ENCODE data around the gene PATJ. TPM values are rescaled to one million over a fixed set of nuclear protein-coding genes. Genes with fewer than 3 reads are reported as not detected.
"Not testable (repeated sequence)": the region's sequence is repeated elsewhere in the genome, so short reads cannot be mapped to it uniquely, and the experiment has no call there.

PATJ gene
- total and polyA plus RNA-seq, 8 donors: 14.8 to 45.4 (median 27.9) TPM

DNA sequence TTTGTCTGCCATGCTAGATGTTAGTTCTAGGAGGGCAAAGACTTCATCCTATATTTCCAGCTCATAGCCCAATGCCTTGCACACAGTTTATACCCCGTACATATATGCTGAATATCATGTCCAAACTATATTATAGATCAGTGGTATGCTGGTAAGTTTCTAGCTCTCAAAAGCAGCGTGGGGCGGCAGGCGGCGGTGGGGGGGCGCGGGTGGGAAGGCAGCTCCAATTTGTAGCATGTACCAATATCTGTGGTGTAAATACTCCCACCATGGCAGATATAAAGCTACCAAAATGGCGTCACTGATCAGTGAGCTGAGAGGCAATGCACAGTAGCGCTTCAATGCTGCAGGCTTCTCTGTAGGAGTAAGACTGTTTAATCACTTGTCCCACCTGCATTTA lies 77.1 kb downstream of the PATJ start:
- FAIRE-seq: no peak
- ATAC-seq: no peak
- Histone ChIP-seq H3K36me3 (peaks cover 0 to 24% (median 0%) of the 10 kb centered on the region in 3 donors), H3K9me3 (no peaks in the 10 kb centered on the region), H3K4me3 (no peak overlapping the region), H3K4me1 (no peaks in the 10 kb centered on the region), H3K27me3 (no peaks in the 10 kb centered on the region), H3K27ac (no peak overlapping the region)
- WGBS, 2 donors: 97% methylated on average over 9 of the region's 9 CpGs
- intact Hi-C loops (cut with DNase I): no loop called here
- TF ChIP-seq, protein P1, sequence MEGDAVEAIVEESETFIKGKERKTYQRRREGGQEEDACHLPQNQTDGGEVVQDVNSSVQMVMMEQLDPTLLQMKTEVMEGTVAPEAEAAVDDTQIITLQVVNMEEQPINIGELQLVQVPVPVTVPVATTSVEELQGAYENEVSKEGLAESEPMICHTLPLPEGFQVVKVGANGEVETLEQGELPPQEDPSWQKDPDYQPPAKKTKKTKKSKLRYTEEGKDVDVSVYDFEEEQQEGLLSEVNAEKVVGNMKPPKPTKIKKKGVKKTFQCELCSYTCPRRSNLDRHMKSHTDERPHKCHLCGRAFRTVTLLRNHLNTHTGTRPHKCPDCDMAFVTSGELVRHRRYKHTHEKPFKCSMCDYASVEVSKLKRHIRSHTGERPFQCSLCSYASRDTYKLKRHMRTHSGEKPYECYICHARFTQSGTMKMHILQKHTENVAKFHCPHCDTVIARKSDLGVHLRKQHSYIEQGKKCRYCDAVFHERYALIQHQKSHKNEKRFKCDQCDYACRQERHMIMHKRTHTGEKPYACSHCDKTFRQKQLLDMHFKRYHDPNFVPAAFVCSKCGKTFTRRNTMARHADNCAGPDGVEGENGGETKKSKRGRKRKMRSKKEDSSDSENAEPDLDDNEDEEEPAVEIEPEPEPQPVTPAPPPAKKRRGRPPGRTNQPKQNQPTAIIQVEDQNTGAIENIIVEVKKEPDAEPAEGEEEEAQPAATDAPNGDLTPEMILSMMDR (IDR thresholded peaks at IDR 0.05): no peak
- no peak for DNase-seq

DNA sequence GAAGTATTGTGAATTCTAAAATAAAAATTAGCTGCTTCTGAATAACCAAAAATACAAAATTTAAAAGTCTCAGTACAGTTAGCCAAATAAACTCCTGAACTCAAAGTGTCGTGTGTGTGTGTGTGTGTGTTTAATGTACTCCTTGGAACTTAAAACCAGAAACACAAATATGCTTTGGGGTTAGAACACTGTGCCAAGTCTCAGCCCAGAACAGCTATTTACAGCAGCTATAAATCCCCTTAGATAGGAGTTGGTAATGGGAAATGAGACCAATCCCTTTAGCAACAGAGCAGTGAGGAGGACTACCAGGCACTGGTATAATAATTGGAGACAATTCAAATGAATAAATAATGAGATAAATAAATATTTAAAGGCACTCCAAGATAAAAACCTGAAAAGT lies 83.1 kb downstream of the PATJ start:
- Histone ChIP-seq H3K27ac (no peak overlapping the region), H3K9me3 (no peaks in the 10 kb centered on the region), H3K4me3 (no peak overlapping the region), H3K36me3 (peaks cover 0 to 37% (median 0%) of the 10 kb centered on the region in 3 donors), H3K27me3 (no peaks in the 10 kb centered on the region), H3K4me1 (no peaks in the 10 kb centered on the region)
- FAIRE-seq (no peak), DNase-seq (no peak), ATAC-seq (no peak)
- intact Hi-C loops (cut with DNase I): no loop called here
- TF ChIP-seq, protein P1 (IDR thresholded peaks at IDR 0.05): no peak
- 40 to 77% methylated on average over 1 of the region's 1 CpG for WGBS, 2 donors

DNA sequence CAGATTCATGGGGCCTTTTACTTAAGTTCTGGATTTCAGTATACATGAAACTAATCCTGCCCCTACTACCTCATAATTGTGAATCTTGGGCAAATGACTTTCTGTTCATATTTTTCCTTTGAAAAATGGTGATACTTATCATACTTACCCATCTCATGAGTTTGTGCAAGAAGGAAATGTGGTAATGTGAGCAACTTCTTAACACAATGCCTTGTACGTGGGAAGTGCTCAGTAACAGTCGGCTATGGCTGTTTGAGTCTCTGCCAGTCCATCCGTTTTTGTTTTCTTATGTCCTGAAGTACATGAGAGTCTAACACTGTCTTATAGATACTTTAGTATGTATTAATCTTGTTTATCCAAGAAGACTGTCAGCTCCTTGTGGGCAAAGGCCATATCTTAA lies 86.5 kb downstream of the PATJ start:
- TF ChIP-seq, protein P1 (IDR thresholded peaks at IDR 0.05): no peak
- H3K4me1 ChIP-seq: no peaks in the 10 kb centered on the region
- H3K27ac ChIP-seq: no peak overlapping the region
- no peak for FAIRE-seq
- H3K9me3 ChIP-seq: no peaks in the 10 kb centered on the region
- no peak for ATAC-seq
- no peaks in the 10 kb centered on the region for H3K27me3 ChIP-seq
- intact Hi-C loops (cut with DNase I): no loop called here
- H3K36me3 ChIP-seq: peaks cover 0 to 19% (median 0%) of the 10 kb centered on the region in 3 donors
- WGBS, 2 donors: 79% methylated on average over 3 of the region's 3 CpGs
- DNase-seq: no peak
- no peak overlapping the region for H3K4me3 ChIP-seq

GRCh38 chr1:61836649-61837048 lies 94.4 kb downstream of the PATJ start:
- Histone ChIP-seq H3K27me3 (no peaks in the 10 kb centered on the region), H3K4me3 (no peak overlapping the region), H3K4me1 (peaks cover 0 to 3% (median 0%) of the 10 kb centered on the region in 3 donors), H3K36me3 (no peaks in the 10 kb centered on the region), H3K9me3 (no peaks in the 10 kb centered on the region), H3K27ac (no peak overlapping the region)
- 63 to 80% methylated on average over 3 of the region's 3 CpGs for WGBS, 2 donors
- ATAC-seq: no peak
- intact Hi-C loops (cut with DNase I): no loop called here
- FAIRE-seq: no peak
- no peak for DNase-seq
- TF ChIP-seq, protein P1 (IDR thresholded peaks at IDR 0.05): no peak

GRCh38 chr1:61837607-61838006 lies 95.3 kb downstream of the PATJ start:
- H3K36me3 ChIP-seq; H3K4me1 ChIP-seq; H3K27ac ChIP-seq; intact Hi-C loops (cut with DNase I); H3K9me3 ChIP-seq; H3K27me3 ChIP-seq; DNase-seq; H3K4me3 ChIP-seq; FAIRE-seq: not testable (repeated sequence)
- 96 to 98% methylated on average over 6 of the region's 6 CpGs for WGBS, 2 donors
- ATAC-seq: peak in 1 of 4 donors; percentile 45
